Measurements from ENCODE around the gene CADM3. TPM values are rescaled to one million over a fixed set of nuclear protein-coding genes. Genes with fewer than 3 reads are reported as not detected.

The CADM3 gene
- total and polyA plus RNA-seq, 2 of the 8 experiments (the other 6 are each of a cell fraction or from before 2014, with no cell fraction given): 8.3 to 8.5 TPM

DNA sequence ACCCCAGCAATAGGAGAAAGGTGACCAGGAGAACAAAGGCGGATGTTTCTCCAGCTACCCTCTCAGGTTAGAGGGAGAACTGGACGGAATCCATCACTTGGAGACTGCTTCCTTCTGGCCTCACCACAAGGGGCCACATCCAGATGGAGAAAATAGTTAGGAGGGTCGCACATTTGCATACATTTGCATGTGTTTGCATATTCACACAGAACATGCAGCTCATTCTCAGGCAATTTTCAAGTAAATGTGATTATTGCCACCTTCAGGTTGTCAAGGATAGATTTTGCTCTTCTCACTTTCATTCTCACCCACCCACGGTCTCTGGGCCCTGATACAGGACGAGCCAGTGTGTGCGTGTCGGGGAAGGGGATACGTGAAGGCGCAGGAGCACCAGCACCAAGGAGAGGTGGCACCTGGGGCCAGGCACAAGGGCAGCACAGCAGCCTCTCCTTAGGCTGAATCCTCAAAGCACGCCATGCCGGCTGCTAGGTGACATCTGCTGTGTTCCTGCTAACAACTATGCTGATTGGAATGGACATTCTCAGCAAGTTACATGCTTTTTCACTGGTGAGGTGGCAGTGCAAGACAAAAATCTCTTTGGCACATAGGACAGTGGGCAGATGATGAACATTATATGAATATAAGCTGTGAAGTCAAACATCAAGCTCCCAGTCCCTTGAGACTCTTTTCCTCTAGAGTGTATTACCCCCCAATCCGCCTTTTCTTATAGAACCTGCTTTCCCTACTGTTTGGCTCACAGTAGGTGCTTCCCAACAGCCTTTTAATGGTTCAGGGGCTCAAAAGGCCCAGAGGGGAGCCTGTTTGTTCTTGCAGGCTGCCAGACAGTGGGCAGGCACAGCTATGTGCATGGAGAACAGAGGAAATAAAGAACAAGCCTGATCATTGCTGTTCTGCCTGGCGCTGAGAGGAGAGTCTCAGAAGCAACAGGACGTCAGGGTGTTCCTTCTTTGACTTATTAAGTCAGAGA is 47.5 kb downstream of the CADM3 start:
- H3K27ac ChIP-seq (ENCODE audit: low read depth, low read length): no peak overlapping the region
- CTCF ChIA-PET (ENCODE audit: partially characterized antibody): interaction anchor here (0.6 to 26.6 kb wide), 14 partner anchors 9 to 674 kb away, joined by 3 to 660 read pairs (median 4); partner anchors contain the start of genes ACKR1 and CADM3
- H3K23ac ChIP-seq (ENCODE audit: insufficient read length): no peak overlapping the region
- H4K20me1 ChIP-seq (replicated peaks in 1 of 2; ENCODE audit: control insufficient read depth in 1 of 2, insufficient read depth in 2 of 2, low read length in 2 of 2): no peaks in the 10 kb centered on the region
- H3K23me2 ChIP-seq (ENCODE audit: low read depth, low read length): no peaks in the 10 kb centered on the region
- H3K9ac ChIP-seq (replicated peaks in 1 of 4; ENCODE audit: extremely low read depth in 1 of 4, low read depth in 3 of 4, low read length in 3 of 4): no peak overlapping the region
- peak overlapping the region; percentile 76; the same call in 1 of the 2 replicates for H2BK15ac ChIP-seq (ENCODE audit: low read length)
- no peaks in the 10 kb centered on the region for H3K79me2 ChIP-seq (ENCODE audit: control insufficient read depth in 1 of 2, insufficient read depth in 2 of 2, low read length in 2 of 2)
- H3K4ac ChIP-seq (replicated peaks; ENCODE audit: insufficient read length, low read depth, low read length): no peak overlapping the region
- no peaks in the 10 kb centered on the region for H3K27me3 ChIP-seq (replicated peaks in 1 of 4; ENCODE audit: control insufficient read depth in 3 of 4, extremely low read depth in 1 of 4, insufficient read depth in 3 of 4, low read length in 3 of 4)
- 0 out of 2 replicates have a peak overlapping the region, but pooled peaks have one; percentile 82 for H2BK5ac ChIP-seq (ENCODE audit: low read depth, low read length)
- POLR2A ChIA-PET (ENCODE audit: partially characterized antibody): no interaction called here
- peak overlapping the region; percentile 66; the same call in 1 of the 2 replicates for H2AK5ac ChIP-seq (ENCODE audit: low read depth, low read length)
- H3K36me3 ChIP-seq (ENCODE audit: control insufficient read depth in 2 of 4, insufficient read depth in 4 of 4, low read length in 3 of 4): no peaks in the 10 kb centered on the region
- no peak overlapping the region for H2BK120ac ChIP-seq (replicated peaks; ENCODE audit: low read depth, low read length)
- peak overlapping the region in 1 of 4 experiments; percentile 8; a peak in 3 of 8 replicates for H3K4me3 ChIP-seq (ENCODE audit: extremely low read depth in 1 of 4, insufficient read depth in 2 of 4, low read depth in 3 of 4, low read length in 4 of 4)
- FAIRE-seq: peak; percentile 73
- peak overlapping the region; percentile 88; the same call in 1 of the 2 replicates for H3K18ac ChIP-seq (ENCODE audit: extremely low read depth, low read length)
- no peak for DNase-seq (ENCODE audit: low read depth in 1 of 2, low spot score in 2 of 2)
- H4K8ac ChIP-seq (ENCODE audit: extremely low read depth, insufficient read depth, low read length): no peak overlapping the region
- no peak overlapping the region for H4K91ac ChIP-seq (replicated peaks; ENCODE audit: insufficient read length, low read length)
- H2BK12ac ChIP-seq (ENCODE audit: low read depth, low read length): peak overlapping the region; percentile 86; the same call in 1 of the 2 replicates
- no peaks in the 10 kb centered on the region for H3K79me1 ChIP-seq (ENCODE audit: low read depth, low read length)
- peaks cover 6 to 18% (median 8%) of the 10 kb centered on the region in 4 experiments; a peak in 6 of 7 replicates for H3K4me1 ChIP-seq (replicated peaks in 1 of 4; ENCODE audit: control insufficient read depth in 3 of 4, insufficient read depth in 4 of 4, low read length in 3 of 4)
- no peak overlapping the region for H3K56ac ChIP-seq (replicated peaks; ENCODE audit: insufficient read length, low read depth, low read length)
- peak overlapping the region; percentile 62 to 63 for H3K4me2 ChIP-seq (ENCODE audit: insufficient read depth in 1 of 2, low read depth in 2 of 2, low read length in 2 of 2)
- 52% methylated on average over 14 of the region's 14 CpGs; no CpG with 5 or more reads in 1 of the 2 experiments for whole genome bisulfite sequencing, 2 experiments (ENCODE audit: extremely low coverage in 1 of 2, insufficient coverage in 1 of 2, insufficient read length in 1 of 2, insufficient replicate concordance in 2 of 2, low coverage in 1 of 2, low lambda C conversion rate in 2 of 2, missing lambda C conversion rate in 1 of 2)
- no peak overlapping the region for H4K5ac ChIP-seq (ENCODE audit: insufficient read length, low read depth, low read length)
- no peak overlapping the region for H3K14ac ChIP-seq (ENCODE audit: insufficient read length)
- H2BK20ac ChIP-seq (ENCODE audit: low read length): no peak overlapping the region
- H3K9me3 ChIP-seq (ENCODE audit: insufficient read depth in 2 of 2, low read depth in 1 of 2, low read length in 1 of 2): no peaks in the 10 kb centered on the region
- no peak overlapping the region for H2AFZ ChIP-seq (ENCODE audit: low read length)
- TF ChIP-seq EP300 (IDR thresholded peaks at IDR 0.05; ENCODE audit: borderline replicate concordance in 1 of 2, low read depth in 2 of 2, low read length in 2 of 2) (no peak), GTF2F1 (IDR thresholded peaks at IDR 0.05; ENCODE audit: borderline replicate concordance, low read depth, low read length) (no peak), BRCA1 (IDR thresholded peaks at IDR 0.05; ENCODE audit: low read depth, low read length) (no peak), NANOG (IDR thresholded peaks at IDR 0.05; ENCODE audit: insufficient read depth, low read depth, low read length, poor library complexity, severe bottlenecking) (no peak), POLR2AphosphoS5 (IDR thresholded peaks at IDR 0.05; ENCODE audit: low read depth, low read length) (no peak), RAD21 (IDR thresholded peaks at IDR 0.05 in 1 of 2, conservative IDR thresholded peaks at IDR 0.05 in 1 of 2; ENCODE audit: low read depth in 2 of 2, low read length in 2 of 2) (no peak)

Measured in H1 (cell line).